ENCODE measurements around the gene LRG1.

Gene LRG1

GRCh38 chr19:4539693-4540581, at the start of gene LRG1:
Gene LRG1 (minus strand): TSS chr19:4540036. CDS start chr19:4540013, 23 bp downstream.
- DNase-seq (ENCODE audit: low spot score) = no peak

GRCh38 chr19:4588291-4588761, 48.5 kb upstream of the LRG1 start:
- DNase-seq (ENCODE audit: low spot score) = no peak

- DNase-seq (ENCODE audit: low spot score) = no peak
These were observed 47.7 kb upstream of the LRG1 start for GRCh38 chr19:4587527-4587926.

GRCh38 chr19:4586691-4587090, 46.9 kb upstream of the LRG1 start:
- no peak for DNase-seq (ENCODE audit: low spot score)

- no peak for DNase-seq (ENCODE audit: low spot score)
These were observed 46.4 kb upstream of the LRG1 start for GRCh38 chr19:4586245-4586644.

- DNase-seq (ENCODE audit: low spot score) = no peak
These were observed 45.7 kb upstream of the LRG1 start for GRCh38 chr19:4585556-4585955.

GRCh38 chr19:4584670-4585460, 45.0 kb upstream of the LRG1 start:
- DNase-seq (ENCODE audit: low spot score) = no peak

- no peak for DNase-seq (ENCODE audit: low spot score)
These were observed 44.3 kb upstream of the LRG1 start for GRCh38 chr19:4583961-4584669.

GRCh38 chr19:4582980-4583842, 43.4 kb upstream of the LRG1 start:
- DNase-seq (ENCODE audit: low spot score) = no peak

GRCh38 chr19:4581666-4582553, 42.1 kb upstream of the LRG1 start:
- peak; percentile 55 for DNase-seq (ENCODE audit: low spot score)

GRCh38 chr19:4580961-4581665, 41.3 kb upstream of the LRG1 start:
- no peak for DNase-seq (ENCODE audit: low spot score)

GRCh38 chr19:4580021-4580901, 40.4 kb upstream of the LRG1 start:
- no peak for DNase-seq (ENCODE audit: low spot score)

- DNase-seq (ENCODE audit: low spot score) = no peak
These were observed 39.6 kb upstream of the LRG1 start for GRCh38 chr19:4579389-4579788.

- no peak for DNase-seq (ENCODE audit: low spot score)
These were observed 38.9 kb upstream of the LRG1 start for GRCh38 chr19:4578552-4579248.

- DNase-seq (ENCODE audit: low spot score) = peak; percentile 54
These were observed 37.4 kb upstream of the LRG1 start for GRCh38 chr19:4577020-4577782.

GRCh38 chr19:4576016-4576933, 36.4 kb upstream of the LRG1 start:
- DNase-seq (ENCODE audit: low spot score) = no peak

All from RKO (cell line).